Smooth muscle cell (in vitro differentiated cells): ENCODE measurements around the gene ITPR2. TPM values are rescaled to one million over a fixed set of nuclear protein-coding genes. Genes with fewer than 3 reads are reported as not detected.
"Not testable (repeated sequence)": the region's sequence is repeated elsewhere in the genome, so short reads cannot be mapped to it uniquely, and the experiment has no call there.

Source experiments
- DNase-seq: peaks from one replicate; lab custom pipeline; 2025; ENCODE audit not compliant: unreplicated experiment; lab: John Stamatoyannopoulos, UW
- H2AFZ ChIP-seq: fragments of 200-600 bp; sonication (generic); 2 replicates; pipeline ENCODE4 v1.6.0; 2016; ENCODE audit warnings: antibody characterized with exemption, low read depth, mild to moderate bottlenecking
- H3F3A ChIP-seq: fragments of 200-600 bp; sonication (generic); 2 replicates; pipeline ENCODE4 v1.6.0; 2017; ENCODE audit warnings: antibody characterized with exemption, low read depth
- H3K27ac ChIP-seq: fragments of 200-600 bp; sonication (generic); 2 replicates; pipeline ENCODE4 v1.5.1; 2016; ENCODE audit warnings: low read depth, mild to moderate bottlenecking
- H3K27me3 ChIP-seq: fragments of 200-600 bp; sonication (generic); 2 replicates; pipeline ENCODE4 v1.6.1; 2016; ENCODE audit warnings: low read depth, mild to moderate bottlenecking
- H3K36me3 ChIP-seq: fragments of 200-600 bp; sonication (generic); 2 replicates; pipeline ENCODE4 v1.5.1; 2016; ENCODE audit warnings: low read depth
- H3K4me1 ChIP-seq: fragments of 200-600 bp; sonication (generic); 2 replicates; pipeline ENCODE4 v1.5.1; 2016; ENCODE audit warnings: low read depth
- H3K4me2 ChIP-seq: fragments of 200-600 bp; sonication (generic); 2 replicates; pipeline ENCODE4 v1.6.0; 2016; ENCODE audit warnings: mild to moderate bottlenecking
- H3K4me3 ChIP-seq: fragments of 200-600 bp; sonication (generic); 2 replicates; pipeline ENCODE4 v1.5.1; 2016; ENCODE audit warnings: mild to moderate bottlenecking
- H3K79me2 ChIP-seq: fragments of 200-600 bp; sonication (generic); 2 replicates; pipeline ENCODE4 v1.6.0; 2016; ENCODE audit warnings: low read depth, mild to moderate bottlenecking
- H3K9ac ChIP-seq: fragments of 200-600 bp; sonication (generic); 2 replicates; pipeline ENCODE4 v1.6.0; 2016; ENCODE audit warnings: low read depth
- H3K9me3 ChIP-seq: fragments of 200-600 bp; sonication (generic); replicated peaks from 2 replicates; pipeline ENCODE4 v1.5.1; 2016; ENCODE audit warnings: low read depth
- H4K20me1 ChIP-seq: fragments of 200-600 bp; sonication (generic); 2 replicates; pipeline ENCODE4 v1.6.0; 2016; ENCODE audit warnings: low read depth
- CTCF ChIP-seq: fragments of 200-600 bp; sonication (generic); IDR thresholded peaks from 2 replicates; pipeline ENCODE4 v1.5.1; 2017; ENCODE audit warnings: borderline replicate concordance, mild to moderate bottlenecking, antibody characterized with exemption; ENCODE audit not compliant: insufficient read depth, poor library complexity, severe bottlenecking
- WGBS: methylation state at CpG from one replicate; pipeline ENCODE4 v1.1.7; 2016; ENCODE audit warnings: low lambda C conversion rate; 5-methylcytosine and 5-hydroxymethylcytosine counted together
- polyA plus RNA-seq: library from polyadenylated mRNA; unstranded; fragments of >200 nt; fragmentation: Nextera tagmentation; extraction: Ambion mirVana; gene quantifications from 2 replicates; pipeline ENCODE4 v1.2.1, GENCODE V29; 2016
- total RNA-seq: library from RNA; depleted of rRNA; stranded (reverse); fragments of >200 nt; gene quantifications from 2 replicates; pipeline ENCODE4 v1.2.3, GENCODE V29; 2014

The ITPR2 gene
- total and polyA plus RNA-seq, 2 experiments from 2014 or later, result 6.8 to 17.4 TPM

DNA sequence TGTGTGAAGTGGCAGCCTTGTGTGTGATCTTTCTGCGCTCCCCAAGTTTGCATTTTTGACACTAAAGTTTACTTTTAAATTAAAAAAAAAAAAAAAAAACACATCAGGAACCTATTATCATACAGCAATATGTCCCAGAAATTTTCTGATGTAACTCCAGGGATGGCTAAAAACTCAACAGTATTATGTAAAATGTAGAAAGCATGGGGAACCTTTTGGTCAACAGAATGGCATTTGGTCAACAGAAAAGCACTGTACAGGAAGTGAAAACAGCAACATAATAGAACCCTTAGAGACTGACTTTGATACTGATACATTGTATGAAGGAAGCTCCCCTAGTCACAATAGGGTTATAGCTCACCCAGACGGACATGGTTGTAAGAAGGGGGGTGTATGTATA lies 224.3 kb downstream of the ITPR2 start:
- 94% methylated on average over 2 of the region's 2 CpGs for WGBS
- TF ChIP-seq CTCF, result no peak
- no peaks in the 10 kb centered on the region for H3K9me3 ChIP-seq
- no peaks in the 10 kb centered on the region for H3K4me1 ChIP-seq
- H3K79me2 ChIP-seq, result no peaks in the 10 kb centered on the region
- no peak for DNase-seq
- H3K9ac ChIP-seq, result no peak overlapping the region
- H4K20me1 ChIP-seq, result no peaks in the 10 kb centered on the region
- no peak overlapping the region for H3K4me3 ChIP-seq
- H3K36me3 ChIP-seq, result no peaks in the 10 kb centered on the region
- H3K27ac ChIP-seq, result no peak overlapping the region
- H2AFZ ChIP-seq, result no peak overlapping the region
- no peak overlapping the region for H3K4me2 ChIP-seq
- H3K27me3 ChIP-seq, result no peaks in the 10 kb centered on the region
- H3F3A ChIP-seq, result no peaks in the 10 kb centered on the region

DNA sequence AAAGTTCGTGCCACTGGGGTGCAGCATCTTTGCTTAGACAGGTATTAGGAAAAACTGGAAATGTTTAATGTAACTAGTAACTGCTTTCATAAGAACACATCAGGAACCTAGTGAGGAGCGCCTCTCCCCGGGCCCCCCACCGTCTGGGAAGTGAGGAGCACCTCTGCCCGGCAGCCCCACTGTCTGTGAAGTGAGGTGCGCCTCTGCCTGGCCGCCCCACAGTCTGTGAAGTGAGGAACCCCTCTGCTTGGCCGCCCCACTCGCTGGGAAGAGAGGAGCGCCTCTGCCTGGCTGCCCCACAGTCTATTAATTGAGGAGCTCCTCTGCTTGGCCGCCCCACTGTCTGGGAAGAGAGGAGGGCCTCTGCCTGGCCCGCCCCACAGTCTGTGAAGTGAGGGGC lies 224.7 kb downstream of the ITPR2 start:
- Histone ChIP-seq H2AFZ (no peak overlapping the region), H3K27me3 (no peaks in the 10 kb centered on the region), H3K27ac (no peak overlapping the region), H3F3A (no peaks in the 10 kb centered on the region), H3K9me3 (no peaks in the 10 kb centered on the region), H3K9ac (no peak overlapping the region), H3K4me2 (no peak overlapping the region), H3K4me3 (no peak overlapping the region), H3K79me2 (no peaks in the 10 kb centered on the region), H3K36me3 (no peaks in the 10 kb centered on the region), H3K4me1 (no peaks in the 10 kb centered on the region), H4K20me1 (no peaks in the 10 kb centered on the region)
- 98% methylated on average over 12 of the region's 12 CpGs for WGBS
- TF ChIP-seq CTCF, result no peak
- DNase-seq, result no peak

DNA sequence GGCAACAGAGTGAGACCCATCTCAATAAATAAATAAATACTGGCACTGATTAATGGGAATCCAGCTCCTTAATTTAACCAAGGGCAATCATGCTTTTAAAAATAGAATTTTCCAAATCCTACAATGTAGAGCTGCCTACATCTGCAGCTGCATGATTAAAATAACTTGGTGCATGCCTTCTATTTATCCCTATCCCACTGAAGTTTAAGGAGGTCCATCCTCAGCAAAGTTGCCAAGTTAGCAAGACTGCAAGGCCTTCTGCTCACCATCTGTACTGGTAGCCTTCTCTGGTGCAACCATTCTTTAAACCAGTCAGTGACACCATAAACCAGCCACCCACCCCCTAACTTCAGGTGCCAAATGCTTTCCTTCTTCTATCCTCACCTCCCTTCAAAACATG lies 226.1 kb downstream of the ITPR2 start:
- Histone ChIP-seq H2AFZ (no peak overlapping the region), H3K27me3 (no peaks in the 10 kb centered on the region), H3K79me2 (no peaks in the 10 kb centered on the region), H4K20me1 (no peaks in the 10 kb centered on the region), H3K9ac (no peak overlapping the region), H3K4me2 (no peak overlapping the region), H3K27ac (no peak overlapping the region), H3K4me1 (no peaks in the 10 kb centered on the region), H3K9me3 (no peaks in the 10 kb centered on the region), H3K36me3 (no peaks in the 10 kb centered on the region), H3K4me3 (no peak overlapping the region), H3F3A (no peaks in the 10 kb centered on the region)
- TF ChIP-seq CTCF, result no peak
- no peak for DNase-seq

DNA sequence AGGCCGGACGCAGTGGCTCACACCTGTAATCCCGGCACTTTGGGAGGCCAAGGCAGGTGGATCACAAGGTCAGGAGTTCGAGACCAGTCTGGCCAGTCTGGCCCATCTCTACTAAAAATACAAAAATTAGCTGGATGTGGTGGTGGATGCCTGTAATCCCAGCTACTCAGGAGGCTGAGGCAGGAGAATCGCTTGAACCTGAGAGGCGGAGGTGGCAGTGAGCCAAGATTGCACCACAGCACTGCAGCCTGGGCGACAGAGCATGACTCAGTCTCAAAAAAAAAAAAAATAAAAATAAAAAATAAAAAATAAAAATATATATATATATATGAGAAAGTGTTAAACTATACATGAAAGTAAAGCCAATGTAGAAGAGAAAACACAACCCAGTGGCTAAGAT lies 228.2 kb downstream of the ITPR2 start:
- H3K9ac ChIP-seq, H3K27ac ChIP-seq, H3K27me3 ChIP-seq, H3K4me1 ChIP-seq, H3K36me3 ChIP-seq, H3K4me3 ChIP-seq, H3K4me2 ChIP-seq, H2AFZ ChIP-seq, H3K79me2 ChIP-seq, H3K9me3 ChIP-seq, H3F3A ChIP-seq, DNase-seq, H4K20me1 ChIP-seq: not testable (repeated sequence)
- 96% methylated on average over 7 of the region's 7 CpGs for WGBS
